ENCODE measurements around the gene ZNF598.

DNA sequence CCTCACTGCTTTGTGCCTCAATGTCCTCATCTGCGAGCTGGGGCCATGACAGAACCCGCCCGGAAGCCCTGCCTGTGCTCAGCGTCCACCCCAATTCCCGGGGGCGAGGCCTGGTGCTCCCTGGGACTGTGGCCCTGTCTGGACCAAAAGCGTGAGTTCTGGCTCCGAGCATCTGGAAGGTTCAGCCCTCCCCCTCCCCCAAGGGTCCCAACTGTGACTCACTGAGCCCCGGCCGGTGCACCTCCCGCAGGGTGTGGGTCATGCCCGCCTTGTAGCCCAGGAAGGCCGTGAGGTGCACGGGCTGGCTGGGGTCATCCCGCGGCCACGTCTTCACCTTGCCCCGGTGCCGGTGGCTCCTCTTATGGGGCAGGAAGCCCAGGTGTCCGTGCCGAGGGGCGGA, 55.9 kb downstream of the ZNF598 start:
- TF ChIP-seq, protein P1, sequence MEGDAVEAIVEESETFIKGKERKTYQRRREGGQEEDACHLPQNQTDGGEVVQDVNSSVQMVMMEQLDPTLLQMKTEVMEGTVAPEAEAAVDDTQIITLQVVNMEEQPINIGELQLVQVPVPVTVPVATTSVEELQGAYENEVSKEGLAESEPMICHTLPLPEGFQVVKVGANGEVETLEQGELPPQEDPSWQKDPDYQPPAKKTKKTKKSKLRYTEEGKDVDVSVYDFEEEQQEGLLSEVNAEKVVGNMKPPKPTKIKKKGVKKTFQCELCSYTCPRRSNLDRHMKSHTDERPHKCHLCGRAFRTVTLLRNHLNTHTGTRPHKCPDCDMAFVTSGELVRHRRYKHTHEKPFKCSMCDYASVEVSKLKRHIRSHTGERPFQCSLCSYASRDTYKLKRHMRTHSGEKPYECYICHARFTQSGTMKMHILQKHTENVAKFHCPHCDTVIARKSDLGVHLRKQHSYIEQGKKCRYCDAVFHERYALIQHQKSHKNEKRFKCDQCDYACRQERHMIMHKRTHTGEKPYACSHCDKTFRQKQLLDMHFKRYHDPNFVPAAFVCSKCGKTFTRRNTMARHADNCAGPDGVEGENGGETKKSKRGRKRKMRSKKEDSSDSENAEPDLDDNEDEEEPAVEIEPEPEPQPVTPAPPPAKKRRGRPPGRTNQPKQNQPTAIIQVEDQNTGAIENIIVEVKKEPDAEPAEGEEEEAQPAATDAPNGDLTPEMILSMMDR (IDR thresholded peaks at IDR 0.05), result no peak
- no peak for TF ChIP-seq POLR2A (IDR thresholded peaks at IDR 0.05)
